NCI-H2196 (cell line): Measurements from ENCODE around the gene TNIP1.

Source experiments
- DNase-seq: peaks from one replicate; lab custom pipeline; 2025; ENCODE audit not compliant: unreplicated experiment; lab: John Stamatoyannopoulos, UW

Gene TNIP1

DNA sequence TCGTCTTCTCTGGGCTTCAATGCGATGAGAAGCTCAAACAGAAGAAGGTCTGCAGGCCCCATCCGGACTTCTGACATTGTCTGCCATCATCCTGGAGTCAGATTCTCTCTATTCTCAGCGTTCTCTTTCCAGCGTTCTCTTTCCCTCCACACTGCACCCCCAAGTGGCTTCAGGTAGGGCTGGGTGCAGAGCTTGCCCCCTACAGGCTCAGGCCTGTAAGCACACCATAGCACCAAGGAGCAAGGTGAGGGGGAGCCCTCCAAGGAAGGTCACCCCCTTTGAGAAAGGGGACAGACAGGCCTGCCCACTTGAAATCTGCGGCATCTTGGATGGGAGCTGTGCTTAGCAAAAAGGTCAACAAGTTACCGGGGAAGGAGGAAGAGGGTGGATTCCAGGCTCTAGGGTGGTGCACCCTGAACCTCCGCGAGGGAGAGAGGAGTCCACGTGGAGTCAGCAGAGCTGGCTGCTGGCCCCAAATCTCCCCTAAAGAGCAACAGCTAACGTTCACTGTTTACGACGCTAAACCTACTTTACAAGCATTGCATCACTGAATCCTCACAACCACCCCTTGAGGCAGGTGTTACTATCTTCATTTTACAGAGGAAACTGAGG is 32.9 kb downstream of the TNIP1 start:
- no peak for DNase-seq

DNA sequence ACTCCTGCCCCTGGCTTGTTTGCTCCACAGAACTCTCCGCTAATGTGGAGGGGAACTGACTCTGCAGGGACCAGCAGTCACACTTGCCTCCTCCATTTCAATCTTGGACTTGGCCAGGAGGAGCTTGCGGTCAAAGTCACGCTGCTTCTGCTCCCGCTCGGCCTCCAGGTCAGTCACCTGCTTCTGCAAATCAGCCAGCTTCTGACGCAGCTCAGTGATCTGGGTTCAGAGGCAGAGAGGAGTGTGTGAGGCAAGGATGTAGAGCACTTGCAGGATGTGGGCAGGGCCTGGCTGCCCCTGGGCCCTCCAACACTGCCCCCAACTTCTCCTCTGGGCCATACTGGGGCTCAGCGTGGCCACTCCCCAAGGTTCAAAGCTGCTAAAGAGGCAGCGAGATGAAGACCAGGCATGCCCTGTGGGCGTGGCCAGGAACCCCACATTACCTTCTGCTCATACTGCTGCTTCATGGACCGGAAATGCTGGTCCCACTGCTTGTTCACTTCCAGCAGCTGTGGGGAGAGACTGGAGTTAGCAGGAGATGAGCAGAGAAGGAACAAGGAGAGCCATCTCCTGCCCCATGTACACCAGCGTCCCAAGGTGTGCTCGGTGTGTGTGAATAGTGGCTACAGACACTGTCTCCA is 38.3 kb downstream of the TNIP1 start:
- DNase-seq: no peak

DNA sequence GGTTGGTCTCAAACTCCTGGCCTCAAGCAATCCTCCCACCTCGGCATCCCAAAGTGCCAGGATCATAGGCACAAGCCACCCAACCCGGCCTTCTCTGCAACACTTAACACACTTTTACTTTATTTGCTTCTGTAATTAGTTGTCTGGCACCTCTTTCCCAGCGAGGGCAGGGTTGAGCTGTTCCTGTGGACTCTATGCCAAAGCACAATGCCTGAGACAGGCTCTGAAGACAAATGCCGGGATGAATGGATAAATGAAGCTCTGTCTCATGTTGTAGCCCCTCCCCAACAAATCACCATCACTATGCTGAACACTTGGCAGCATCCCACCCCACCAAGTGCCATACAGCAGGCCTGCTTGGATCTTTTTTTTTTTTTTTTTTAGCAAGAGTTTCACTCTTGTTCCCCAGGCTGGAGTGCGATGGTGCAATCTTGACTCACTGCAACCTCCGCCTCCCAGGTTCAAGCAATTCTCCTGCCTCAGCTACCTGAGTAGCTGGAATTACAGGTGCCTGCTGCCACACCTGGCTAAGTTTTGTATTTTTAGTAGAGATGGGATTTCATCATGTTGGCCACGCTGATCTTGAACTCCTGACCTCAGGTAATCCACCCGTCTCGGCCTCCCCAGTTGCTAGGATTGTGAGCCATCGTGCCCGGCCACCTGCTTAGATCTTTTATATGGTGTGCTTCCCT is 39.1 kb downstream of the TNIP1 start:
- no peak for DNase-seq

DNA sequence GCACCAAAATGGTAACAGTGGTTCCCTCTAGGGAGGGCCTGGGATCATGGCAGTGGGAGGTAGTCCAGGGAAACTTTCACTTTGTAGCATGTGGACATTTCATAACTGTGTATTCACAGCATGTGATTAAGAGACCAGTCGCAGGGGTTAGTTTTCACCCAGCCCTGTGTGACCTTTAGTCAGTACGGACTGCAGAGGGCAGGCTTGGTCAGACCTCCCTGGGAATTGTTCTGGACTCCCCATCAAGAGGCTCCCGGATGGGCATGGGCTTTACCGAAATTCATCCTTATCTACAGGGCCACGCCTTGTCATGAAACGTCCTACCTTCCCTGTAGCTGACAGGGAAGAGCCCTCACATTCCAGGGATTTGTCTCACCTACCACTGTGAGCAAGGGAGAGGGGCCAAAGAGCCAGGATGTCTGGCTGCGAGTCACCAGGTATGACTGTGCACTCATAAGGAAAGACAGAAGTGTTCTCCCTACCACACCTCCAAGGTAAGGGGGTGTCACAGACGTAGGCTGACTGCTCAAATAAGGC is 40.6 kb downstream of the TNIP1 start:
- DNase-seq: no peak

DNA sequence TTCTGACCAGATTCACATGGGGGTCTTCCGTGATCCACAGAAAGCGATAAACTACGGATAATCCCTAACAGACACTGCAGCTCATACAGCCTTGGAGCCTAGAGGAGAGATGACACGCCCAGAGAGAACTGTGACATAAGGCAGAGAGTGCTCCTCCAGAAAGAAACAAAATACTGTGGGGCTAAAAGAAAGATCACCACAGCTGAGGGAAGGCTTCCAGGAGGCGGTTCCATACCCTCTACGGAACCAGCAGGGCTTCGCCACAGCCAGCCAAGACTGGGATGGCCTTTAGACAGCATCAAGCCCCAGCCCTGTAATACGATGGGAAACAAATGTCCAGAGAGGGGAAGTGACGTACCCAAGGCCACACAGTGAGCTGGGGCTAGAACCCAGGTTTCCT is 41.2 kb downstream of the TNIP1 start:
- DNase-seq: no peak

DNA sequence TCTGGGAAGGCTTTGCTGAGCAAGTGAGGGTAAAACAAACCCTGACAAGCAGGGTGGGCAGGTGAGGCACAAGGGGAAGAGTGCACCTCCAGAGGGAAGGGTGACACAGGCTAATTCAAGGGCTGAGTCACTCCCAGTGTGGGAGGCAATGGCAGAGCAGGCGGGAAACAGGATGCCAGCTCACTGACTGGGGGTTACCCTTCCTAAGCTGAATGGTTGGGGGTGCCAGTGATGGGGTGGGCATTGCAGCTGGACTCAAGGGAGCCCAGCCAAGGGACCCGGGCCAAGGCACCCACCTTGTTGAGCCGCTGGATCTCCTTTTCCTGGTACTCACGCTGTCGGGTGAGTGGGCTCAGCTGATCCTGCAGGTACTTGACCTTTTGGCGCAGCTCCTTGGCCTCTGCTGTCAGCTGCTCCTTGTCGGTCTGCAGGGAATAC is 42.0 kb downstream of the TNIP1 start:
- no peak for DNase-seq

DNA sequence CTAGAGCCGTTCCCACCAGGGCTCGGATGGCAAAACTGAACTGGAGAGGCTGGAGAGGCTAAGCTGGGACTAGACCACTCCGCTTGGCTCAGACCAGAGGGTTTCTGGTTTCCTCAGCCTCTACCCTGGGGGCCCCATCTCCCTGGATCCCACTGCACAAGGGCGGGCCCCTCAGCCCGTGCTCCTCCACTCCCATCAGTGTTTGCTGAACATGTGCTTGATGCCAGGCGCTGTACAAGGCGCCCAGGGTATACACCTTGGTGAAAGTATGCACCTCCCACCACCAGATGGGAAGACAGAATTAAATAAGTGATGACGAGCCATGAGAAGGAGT is 42.5 kb downstream of the TNIP1 start:
- no peak for DNase-seq

DNA sequence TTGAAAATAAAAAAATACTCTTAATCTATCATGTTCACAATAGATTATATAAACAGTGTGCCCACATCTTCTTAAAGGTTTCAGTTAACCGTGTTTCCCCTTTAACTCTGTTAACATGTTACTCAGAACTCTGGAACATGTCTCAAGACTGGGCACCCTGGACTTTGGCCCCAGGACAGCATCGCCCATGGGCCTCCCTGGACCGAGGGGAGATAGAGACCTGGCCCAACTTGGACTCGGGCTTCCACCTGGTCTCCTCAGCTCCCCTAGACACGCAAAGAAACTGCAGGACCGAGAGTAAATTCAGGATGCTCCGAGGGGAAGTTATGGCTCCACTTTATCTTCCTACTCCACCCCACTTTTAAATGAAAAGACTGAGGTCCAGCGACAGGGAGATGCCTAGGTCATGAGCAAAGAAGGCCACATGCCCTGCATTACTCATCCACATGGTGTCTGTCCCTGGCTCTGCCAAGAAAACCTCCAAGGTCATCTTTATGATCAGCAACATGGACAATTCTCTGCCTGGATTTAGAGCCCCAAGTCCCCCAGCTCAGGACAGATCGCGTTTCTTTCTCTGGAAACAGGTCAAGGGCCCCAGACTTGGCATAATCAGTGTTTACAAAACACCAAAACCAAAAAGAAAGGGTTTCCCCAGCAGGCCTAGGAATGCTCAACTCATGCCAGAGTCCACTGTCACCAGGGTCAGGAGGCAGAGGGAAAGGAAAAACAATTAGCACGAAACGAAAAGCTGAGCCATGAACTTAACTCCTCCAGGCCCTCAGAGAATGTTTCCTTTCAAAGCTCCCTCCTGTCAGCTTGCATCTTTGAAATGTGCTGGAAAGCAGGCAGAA is 43.0 kb downstream of the TNIP1 start:
- DNase-seq: no peak

DNA sequence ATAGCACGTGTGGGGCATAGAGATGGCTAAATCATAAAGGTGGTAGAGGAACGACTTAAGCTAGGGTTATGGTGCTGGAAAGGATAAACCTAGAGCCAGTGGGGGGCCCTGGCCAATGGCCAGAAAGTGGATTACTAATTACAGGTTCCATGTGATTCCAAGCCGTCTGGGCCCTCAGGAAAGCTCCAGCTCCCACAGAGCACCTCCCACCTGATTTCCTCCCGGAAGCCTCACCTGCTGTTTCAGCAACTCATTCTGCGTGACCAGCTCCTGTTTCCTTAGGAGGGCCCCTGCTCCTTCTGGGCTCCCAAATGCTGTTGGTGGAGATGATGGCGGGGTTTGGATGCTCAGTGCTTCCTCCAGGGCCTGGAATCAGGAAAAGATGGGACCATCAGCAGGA is 44.3 kb downstream of the TNIP1 start:
- no peak for DNase-seq

DNA sequence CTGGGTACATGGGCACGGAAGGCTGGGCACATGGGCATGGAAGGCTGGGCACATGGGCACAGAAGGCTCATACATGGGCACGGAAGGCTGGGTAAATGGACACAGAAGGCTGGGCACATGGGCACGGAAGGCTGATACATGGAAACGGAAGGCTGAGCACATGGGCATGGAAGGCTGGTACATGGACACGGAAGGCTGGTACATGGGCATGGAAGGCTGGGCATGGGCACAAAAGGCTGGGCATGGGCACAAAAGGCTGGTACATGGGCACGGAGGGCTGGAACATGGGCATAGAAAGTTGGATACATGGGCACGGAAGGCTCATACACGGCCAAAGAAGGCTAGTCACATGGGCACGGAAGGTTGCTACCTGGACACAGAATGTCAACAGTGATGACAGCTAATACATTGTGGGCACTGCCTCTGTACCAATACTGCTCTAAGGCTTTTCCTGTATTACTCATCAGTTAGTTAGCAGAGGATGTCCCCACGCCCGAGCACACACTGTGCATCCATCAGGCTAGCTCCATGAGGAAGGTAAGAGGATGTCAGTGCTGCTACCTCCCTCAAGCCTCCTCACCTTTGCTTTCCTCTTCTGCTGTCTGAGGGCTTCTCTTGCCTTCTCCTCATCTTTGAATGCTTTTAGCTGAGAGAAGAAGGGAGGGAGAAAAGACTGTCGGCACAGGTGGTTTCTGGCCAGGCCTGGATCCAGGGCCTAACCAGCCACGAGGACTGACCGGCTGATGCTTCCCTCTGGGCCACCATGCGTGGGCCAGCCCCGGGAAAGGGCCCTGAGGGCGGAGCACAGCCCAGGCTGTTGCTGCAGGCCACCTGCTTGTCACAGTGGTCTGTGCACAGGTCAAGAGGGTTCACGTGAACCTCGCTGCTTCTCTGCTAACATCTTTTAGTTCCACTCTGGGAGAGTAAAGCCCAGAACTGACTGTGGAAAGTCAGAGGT is 46.1 kb downstream of the TNIP1 start:
- no peak for DNase-seq

DNA sequence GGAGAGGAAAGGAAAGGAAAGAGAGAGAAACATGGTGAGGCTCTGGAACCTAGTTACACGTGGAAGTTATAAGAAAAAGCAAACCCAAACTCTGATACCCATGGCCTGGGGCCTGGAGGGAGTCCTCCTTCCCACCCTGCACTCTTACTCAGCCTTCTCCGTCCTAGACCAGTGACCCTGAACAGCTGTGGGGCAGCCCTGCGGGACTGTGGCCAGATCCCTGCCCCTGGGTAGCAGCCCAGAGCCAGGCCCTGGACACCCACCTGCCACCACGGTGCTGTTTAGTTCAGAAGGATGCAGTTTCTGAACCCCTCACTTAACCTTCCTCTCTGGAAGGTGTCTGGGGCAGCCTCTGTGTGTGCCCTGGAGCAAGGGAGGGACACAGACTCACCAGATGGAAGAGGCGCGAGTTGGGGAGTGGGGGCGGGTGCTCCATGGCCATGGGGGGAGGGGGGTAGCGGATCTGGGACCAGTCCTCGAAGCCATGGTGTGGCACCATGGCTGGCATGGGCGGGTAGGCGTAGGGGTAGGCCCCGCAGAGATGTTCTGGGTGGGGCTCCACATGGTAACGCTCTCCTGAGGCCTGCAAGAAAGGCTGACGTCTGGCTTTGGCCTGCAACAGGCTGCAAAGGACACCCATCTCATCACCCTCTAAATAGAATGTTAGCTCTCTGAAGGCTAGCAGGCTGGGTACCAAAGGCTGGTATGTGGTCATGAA is 47.5 kb downstream of the TNIP1 start:
- no peak for DNase-seq

DNA sequence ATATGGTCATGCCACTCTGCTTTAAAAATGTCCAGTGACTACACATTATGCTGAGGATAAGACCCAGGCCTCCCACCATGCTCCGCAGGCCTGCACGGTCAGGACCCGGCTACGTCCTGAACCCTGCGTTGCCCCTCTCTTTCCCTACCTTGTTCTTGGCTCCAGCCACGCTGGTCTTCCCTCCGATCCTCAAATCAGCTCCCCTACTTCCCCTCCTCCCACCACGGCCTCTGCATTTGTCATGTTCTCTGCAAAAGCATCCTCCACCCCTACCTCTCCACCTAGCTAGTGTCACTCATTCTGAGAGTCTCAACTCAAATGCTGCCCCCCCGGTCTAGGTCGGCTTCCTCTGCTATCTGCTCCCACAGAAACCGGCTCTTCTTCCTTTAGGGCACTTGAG is 49.3 kb downstream of the TNIP1 start:
- DNase-seq: no peak

DNA sequence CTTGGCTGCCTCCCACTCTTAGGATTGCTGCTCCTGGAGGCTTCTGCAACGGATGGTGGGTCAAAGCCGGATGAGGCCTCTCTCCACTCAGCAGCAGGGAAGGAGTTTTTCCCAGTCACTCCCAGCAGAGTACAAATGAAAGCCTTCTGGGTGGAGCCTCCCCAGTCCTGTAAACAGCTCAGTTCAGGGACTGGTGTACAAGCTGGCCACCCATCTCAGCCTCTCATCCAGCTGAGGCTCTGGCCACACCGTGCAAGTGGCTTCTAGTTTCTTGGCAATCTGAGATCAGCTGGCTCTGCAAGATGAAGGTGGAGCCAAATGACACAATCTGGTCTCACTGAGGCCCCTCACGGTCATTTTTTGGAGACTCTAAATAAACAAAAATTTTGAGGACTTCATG is 50.5 kb downstream of the TNIP1 start:
- DNase-seq: no peak

DNA sequence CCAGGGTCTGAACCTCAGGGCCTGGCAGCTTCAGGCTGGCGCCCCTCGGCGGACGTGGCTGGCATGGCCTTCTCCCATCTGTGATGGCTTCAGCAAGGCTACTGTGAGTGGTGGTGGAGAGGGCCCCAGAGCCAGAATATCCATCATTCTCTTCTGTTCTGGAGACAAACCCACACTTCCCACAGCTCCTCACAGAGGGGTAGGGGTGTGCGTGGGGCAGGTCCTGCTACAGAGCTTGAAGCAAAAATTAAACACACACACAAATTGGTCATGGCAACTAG is 50.8 kb downstream of the TNIP1 start:
- DNase-seq: no peak

DNA sequence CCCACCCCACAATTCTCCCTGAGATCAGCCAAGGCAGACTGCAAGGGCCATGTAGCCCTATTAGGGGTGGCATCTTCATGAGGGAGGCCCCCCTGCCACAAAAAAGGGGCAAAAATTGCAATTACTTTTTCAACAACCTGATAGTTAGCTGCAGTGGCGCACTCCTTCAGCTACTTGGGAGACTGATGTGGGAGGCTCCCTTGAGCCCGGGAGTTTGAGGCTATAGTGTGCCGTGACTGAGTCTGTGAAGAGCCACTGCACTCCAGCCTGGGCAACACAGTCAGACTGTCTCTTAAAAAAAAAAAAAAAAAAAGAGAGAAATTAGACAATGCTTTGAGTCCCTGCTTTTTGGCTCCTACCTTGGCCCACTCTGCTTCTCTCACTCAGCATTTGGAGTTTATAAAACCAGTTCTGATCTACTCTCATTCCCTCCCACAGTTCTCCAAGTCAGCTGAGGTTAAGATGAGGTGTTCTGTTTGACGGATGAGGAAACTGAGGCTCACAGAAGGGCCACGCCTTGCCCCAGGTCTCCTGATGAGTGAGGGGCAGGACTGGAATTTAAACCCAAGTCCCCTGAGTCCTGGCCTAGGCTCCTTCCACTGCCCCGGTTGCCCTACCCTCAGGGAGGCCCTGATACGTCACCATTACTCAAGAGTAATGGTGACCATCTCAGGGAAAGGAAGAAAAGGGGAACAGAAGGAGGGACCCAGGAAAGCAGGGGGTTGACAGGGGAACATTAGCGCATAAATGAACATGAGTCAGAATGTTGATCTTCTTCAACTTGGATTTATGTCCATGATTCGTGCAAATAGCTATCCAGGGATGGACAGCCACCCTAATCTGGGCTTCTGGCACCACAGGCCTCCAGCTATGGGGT is 51.4 kb downstream of the TNIP1 start:
- DNase-seq: no peak

DNA sequence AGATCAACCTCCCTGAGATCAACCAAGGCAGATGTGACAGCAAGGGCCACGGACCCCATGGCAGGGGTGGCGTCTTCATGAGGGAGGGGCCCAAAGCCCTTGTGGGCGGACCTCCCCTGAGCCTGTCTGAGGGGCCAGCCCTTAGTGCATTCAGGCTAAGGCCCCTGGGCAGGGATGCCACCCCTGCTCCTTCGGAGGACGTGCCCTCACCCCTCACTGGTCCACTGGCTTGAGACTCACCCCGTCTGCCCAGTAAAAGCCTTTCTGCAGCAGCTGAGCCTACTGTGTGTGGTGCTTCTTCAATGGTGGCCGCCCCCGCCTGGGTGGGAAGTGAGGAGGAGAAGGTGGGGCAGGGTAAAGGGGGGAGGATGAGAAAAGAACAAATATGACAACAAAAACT is 52.1 kb downstream of the TNIP1 start:
- DNase-seq: no peak

DNA sequence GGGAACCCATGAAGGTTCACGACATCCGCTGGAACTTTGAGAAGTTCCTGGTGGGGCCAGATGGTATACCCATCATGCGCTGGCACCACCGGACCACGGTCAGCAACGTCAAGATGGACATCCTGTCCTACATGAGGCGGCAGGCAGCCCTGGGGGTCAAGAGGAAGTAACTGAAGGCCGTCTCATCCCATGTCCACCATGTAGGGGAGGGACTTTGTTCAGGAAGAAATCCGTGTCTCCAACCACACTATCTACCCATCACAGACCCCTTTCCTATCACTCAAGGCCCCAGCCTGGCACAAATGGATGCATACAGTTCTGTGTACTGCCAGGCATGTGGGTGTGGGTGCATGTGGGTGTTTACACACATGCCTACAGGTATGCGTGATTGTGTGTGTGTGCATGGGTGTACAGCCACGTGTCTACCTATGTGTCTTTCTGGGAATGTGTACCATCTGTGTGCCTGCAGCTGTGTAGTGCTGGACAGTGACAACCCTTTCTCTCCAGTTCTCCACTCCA is 52.8 kb downstream of the TNIP1 start:
- DNase-seq: no peak

DNA sequence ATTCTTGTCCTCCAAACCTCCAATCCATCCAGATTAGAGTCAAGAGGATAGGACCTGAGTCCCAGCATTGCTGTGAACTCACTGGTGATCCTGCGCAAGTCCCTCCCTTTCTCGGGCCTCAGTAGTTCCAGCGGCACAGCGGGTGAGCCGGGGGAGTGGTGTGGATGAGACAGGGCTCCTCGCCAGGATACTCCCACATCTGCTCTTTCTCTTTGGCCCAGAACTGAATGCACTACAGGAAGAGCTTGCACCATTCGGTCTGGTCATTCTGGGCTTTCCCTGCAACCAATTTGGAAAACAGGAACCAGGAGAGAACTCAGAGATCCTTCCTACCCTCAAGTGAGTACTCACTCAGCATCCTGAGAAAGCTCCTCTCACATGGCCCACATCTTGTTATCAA is 54.2 kb downstream of the TNIP1 start:
- no peak for DNase-seq

DNA sequence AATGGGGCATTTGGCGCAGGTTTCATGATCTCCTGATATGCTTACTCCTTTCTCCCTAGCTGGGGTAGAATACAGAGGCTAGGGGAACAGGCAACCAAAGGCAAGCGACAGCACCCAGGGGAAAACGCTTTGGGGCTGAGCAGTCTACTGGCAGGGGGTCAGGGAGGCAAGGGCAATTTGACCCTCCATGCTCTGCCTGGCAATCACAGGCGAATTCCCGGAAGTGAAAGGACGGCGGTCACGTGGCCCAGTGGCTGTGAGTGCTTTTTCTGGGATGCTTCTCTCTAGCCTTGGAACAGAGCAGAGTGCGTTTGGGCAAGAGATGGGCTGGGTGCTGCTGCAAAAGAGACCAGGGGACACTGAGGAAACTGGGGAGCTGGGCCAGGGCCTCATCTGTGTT is 54.7 kb downstream of the TNIP1 start:
- DNase-seq: no peak
